NCI-H748 treated with DMSO at 0.1 percent for 48 hours (cell line): ENCODE measurements around the gene CPOX.

ENCODE experiments used
- DNase-seq: peaks from one replicate; lab custom pipeline; 2025; lab: John Stamatoyannopoulos, UW

Gene CPOX

DNA sequence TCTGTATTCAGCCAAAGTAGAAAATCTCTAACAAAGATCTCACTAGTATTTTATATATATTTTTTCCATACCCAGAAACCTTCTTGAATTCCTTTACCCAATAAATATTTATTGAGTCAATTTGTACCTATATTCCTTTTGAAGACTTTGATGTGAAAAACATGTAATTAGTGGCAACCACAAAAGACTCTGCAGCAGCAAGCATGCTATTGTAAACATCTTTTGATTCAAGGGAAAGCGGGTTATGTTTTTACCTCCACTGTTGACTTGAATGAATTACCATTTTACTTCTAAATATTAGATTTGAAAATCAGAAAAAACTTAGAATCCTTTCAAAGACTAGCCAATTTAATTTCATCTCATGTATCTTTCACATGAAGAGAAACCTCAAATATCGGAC, 59.2 kb downstream of the CPOX start:
- no peak for DNase-seq

DNA sequence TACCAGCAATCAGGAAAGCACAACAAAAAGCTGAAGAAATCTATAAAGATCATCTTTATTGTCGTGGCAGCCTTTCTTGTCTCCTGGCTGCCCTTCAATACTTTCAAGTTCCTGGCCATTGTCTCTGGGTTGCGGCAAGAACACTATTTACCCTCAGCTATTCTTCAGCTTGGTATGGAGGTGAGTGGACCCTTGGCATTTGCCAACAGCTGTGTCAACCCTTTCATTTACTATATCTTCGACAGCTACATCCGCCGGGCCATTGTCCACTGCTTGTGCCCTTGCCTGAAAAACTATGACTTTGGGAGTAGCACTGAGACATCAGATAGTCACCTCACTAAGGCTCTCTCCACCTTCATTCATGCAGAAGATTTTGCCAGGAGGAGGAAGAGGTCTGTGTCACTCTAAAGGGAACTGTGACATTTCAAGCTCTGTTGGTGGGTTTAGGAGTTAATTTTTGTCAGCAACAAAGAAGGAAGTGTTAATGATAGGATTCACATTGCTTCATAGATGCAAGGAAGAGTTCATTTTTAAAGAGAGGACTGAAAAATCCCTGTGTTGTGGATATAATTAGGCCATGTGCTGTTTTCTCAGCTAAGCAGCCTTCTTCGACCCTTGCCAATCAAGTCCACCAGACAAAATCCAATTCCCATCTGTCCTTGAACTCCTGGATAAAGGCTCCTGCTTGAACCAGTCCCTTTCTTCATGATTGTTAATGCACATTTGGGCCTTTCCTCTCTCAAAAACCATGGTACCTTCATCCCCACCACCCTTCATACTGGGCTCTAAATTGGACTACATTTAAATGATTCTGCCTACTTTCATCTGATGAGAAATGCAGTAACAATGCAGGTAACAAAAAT, 60.5 kb downstream of the CPOX start:
- no peak for DNase-seq

DNA sequence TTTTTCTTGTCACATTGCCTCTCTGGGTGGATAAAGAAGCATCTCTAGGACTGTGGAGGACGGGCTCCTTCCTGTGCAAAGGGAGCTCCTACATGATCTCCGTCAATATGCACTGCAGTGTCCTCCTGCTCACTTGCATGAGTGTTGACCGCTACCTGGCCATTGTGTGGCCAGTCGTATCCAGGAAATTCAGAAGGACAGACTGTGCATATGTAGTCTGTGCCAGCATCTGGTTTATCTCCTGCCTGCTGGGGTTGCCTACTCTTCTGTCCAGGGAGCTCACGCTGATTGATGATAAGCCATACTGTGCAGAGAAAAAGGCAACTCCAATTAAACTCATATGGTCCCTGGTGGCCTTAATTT, 61.2 kb downstream of the CPOX start:
- no peak for DNase-seq

DNA sequence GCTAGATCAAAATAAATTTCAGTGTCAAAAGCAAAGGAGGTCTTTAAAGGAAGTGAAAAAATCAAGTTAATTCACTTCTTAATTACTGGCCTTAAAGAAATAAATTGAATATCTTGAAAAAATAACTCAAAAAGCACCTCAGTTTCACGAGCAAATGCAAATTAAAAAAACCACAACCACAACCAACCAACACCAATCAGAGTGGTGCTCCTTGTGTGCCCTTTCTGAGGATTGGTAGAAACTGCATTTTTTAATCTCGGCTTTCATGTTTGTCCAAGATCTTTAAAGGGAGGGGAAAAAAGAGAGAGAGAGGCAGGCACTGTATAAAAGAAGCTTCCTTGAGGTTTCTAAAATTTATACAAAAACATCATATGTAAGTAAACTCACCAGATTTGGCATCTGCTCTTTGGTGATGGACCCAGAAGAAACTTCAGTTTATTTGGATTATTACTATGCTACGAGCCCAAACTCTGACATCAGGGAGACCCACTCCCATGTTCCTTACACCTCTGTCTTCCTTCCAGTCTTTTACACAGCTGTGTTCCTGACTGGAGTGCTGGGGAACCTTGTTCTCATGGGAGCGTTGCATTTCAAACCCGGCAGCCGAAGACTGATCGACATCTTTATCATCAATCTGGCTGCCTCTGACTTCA, 61.7 kb downstream of the CPOX start, which contains the start of gene GPR15:
Gene GPR15 (plus strand): TSS at position 357 of the 653 bp plus-strand sequence. CDS start 56 bp downstream, at position 413.
- no peak for DNase-seq

DNA sequence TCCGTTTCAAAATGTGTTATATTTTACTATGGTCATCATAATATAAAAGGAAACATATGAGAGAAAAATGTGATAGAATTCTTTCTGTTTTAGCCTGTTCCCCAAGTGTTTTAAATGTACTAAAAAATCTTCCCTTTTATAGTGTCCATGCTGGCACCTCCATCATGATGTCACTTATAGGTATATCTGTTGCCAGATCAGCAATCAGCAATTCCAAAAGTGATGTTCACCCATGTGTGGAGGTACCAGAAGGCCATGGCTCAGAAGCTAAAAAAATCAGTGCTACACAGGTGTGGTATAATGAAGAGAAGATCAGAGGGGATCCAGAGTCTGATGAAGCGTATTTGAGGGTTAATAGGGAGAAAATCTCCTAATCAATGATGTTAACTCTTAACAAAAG, 62.7 kb downstream of the CPOX start:
- no peak for DNase-seq

DNA sequence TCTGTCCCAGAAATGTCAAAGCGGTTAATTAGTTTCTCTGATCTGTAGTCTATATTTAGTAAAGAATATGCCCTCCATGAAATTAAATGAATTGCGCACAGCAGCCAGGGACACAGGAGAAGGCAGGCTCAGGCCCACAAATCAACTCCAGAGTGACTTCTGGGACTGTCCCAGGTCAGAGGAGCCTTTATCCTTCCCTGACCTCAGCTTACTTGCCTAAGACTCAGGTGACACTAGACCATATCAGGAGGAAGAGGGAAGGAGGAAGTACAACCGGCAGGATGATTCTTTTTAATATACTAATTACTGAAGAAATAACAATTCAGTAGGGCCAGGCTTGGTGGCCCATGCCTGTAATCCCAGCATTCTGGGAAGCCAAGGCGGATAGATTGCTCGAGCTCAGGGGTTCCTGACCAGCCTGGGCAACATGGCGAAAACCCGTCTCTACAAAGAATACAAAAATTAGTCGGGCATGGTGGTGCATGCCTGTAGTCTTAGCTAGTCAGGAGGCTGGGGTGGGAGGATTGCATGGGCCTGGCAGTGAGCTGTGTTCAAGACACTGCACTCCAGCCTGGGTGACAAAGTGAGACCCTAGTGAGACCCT, 63.5 kb downstream of the CPOX start:
- DNase-seq, result no peak
